Endothelial cell (in vitro differentiated cells): Measurements from ENCODE around the gene RIC8B. TPM values are rescaled to one million over a fixed set of nuclear protein-coding genes. Genes with fewer than 3 reads are reported as not detected.

Source experiments
- DNase-seq: peaks from one replicate; pipeline ENCODE4 v3.0.0; 2021; ENCODE audit warnings: low spot score
- H3K27ac Mint-ChIP-seq: one replicate; pipeline ENCODE4 v1.8.0; 2021; ENCODE audit warnings: mixed read lengths, inconsistent platforms; ENCODE audit not compliant: unreplicated experiment
- H3K27me3 Mint-ChIP-seq: one replicate; pipeline ENCODE4 v1.8.0; 2021; ENCODE audit warnings: mild to moderate bottlenecking, moderate library complexity, mixed read lengths, inconsistent platforms; ENCODE audit not compliant: unreplicated experiment
- H3K36me3 Mint-ChIP-seq: one replicate; pipeline ENCODE4 v1.8.0; 2021; ENCODE audit warnings: mild to moderate bottlenecking, low read depth, mixed read lengths, inconsistent platforms; ENCODE audit not compliant: unreplicated experiment
- H3K4me1 Mint-ChIP-seq: one replicate; pipeline ENCODE4 v1.8.0; 2021; ENCODE audit warnings: mild to moderate bottlenecking, mixed read lengths, inconsistent platforms; ENCODE audit not compliant: unreplicated experiment
- H3K4me3 Mint-ChIP-seq: one replicate; pipeline ENCODE4 v1.8.0; 2021; ENCODE audit warnings: mild to moderate bottlenecking, mixed read lengths, inconsistent platforms; ENCODE audit not compliant: unreplicated experiment
- H3K9me3 Mint-ChIP-seq: one replicate; pipeline ENCODE4 v1.8.0; 2021; ENCODE audit warnings: mixed read lengths, inconsistent platforms; ENCODE audit not compliant: unreplicated experiment
- total RNA-seq: library from RNA; stranded (reverse); fragmentation: NEBNext Ultra II Directional; extraction: Animal tissue kit (Norgen Biotek cat#: 25700); gene quantifications from one replicate; pipeline ENCODE4 v1.2.1, GENCODE V29; 2021; ENCODE audit not compliant: unreplicated experiment
- TF ChIP-seq, protein P1 (sequence below): fragments of 200-600 bp; sonication (generic); IDR thresholded peaks from one replicate; pipeline ENCODE4 v1.5.0; 2021; ENCODE audit warnings: antibody characterized with exemption; ENCODE audit not compliant: unreplicated experiment

Gene RIC8B
- total RNA-seq, 1 donor from 2014 or later = 14.0 TPM

DNA sequence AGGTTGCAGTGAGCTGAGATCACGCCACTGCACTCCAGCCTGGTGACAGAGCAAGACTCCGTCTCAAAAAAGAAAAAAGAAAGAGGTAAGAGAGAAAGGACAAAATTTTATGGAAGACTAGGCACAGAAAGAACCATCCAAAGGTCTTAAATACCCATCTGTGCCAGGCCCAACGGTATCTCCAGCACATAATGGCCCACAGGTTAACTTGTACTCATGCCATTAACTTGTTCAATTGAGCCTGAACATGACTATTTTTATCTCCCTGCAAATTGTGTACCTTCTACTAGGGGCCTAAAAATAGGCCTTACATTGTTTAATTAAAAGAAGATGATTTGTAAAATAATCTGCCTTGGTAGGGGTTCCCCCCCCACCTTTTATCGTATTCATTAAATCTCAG is 80.2 kb downstream of the RIC8B start:
- Mint-ChIP-seq H3K4me1 (peaks cover 2% of the 10 kb centered on the region), H3K27ac (no peak overlapping the region), H3K9me3 (no peaks in the 10 kb centered on the region), H3K4me3 (no peak overlapping the region), H3K36me3 (peaks cover 7% of the 10 kb centered on the region), H3K27me3 (no peaks in the 10 kb centered on the region)
- TF ChIP-seq, protein P1, sequence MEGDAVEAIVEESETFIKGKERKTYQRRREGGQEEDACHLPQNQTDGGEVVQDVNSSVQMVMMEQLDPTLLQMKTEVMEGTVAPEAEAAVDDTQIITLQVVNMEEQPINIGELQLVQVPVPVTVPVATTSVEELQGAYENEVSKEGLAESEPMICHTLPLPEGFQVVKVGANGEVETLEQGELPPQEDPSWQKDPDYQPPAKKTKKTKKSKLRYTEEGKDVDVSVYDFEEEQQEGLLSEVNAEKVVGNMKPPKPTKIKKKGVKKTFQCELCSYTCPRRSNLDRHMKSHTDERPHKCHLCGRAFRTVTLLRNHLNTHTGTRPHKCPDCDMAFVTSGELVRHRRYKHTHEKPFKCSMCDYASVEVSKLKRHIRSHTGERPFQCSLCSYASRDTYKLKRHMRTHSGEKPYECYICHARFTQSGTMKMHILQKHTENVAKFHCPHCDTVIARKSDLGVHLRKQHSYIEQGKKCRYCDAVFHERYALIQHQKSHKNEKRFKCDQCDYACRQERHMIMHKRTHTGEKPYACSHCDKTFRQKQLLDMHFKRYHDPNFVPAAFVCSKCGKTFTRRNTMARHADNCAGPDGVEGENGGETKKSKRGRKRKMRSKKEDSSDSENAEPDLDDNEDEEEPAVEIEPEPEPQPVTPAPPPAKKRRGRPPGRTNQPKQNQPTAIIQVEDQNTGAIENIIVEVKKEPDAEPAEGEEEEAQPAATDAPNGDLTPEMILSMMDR = no peak
- DNase-seq = no peak

DNA sequence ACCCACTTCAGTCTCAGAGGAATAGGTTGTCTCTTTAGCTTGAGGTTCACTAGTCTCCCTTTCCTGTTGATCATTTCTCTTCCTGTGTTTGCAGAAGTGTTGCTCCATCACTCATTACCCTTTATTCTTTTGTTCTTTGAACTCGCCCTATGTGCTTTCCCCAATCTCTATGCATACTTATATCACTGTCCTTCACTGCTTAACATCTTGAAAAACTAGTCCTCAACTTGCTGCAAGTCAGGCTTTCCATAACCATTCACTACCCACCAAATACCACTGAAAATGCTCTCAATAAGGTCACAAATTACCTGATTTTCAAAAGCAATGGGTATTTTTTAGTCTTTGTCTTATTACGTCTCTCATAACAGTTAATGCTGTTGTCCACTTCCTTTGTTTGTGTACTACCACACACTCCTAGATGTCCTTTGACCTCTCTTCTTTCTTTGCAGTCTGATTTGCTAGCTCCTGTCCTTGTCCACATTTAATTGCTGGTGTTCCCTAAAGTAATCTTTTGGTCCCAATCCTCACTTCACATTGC is 80.8 kb downstream of the RIC8B start:
- Mint-ChIP-seq H3K4me3 (no peak overlapping the region), H3K27ac (no peak overlapping the region), H3K4me1 (peaks cover 2% of the 10 kb centered on the region), H3K36me3 (peaks cover 4% of the 10 kb centered on the region), H3K9me3 (no peaks in the 10 kb centered on the region), H3K27me3 (no peaks in the 10 kb centered on the region)
- DNase-seq = no peak
- TF ChIP-seq, protein P1 = no peak

DNA sequence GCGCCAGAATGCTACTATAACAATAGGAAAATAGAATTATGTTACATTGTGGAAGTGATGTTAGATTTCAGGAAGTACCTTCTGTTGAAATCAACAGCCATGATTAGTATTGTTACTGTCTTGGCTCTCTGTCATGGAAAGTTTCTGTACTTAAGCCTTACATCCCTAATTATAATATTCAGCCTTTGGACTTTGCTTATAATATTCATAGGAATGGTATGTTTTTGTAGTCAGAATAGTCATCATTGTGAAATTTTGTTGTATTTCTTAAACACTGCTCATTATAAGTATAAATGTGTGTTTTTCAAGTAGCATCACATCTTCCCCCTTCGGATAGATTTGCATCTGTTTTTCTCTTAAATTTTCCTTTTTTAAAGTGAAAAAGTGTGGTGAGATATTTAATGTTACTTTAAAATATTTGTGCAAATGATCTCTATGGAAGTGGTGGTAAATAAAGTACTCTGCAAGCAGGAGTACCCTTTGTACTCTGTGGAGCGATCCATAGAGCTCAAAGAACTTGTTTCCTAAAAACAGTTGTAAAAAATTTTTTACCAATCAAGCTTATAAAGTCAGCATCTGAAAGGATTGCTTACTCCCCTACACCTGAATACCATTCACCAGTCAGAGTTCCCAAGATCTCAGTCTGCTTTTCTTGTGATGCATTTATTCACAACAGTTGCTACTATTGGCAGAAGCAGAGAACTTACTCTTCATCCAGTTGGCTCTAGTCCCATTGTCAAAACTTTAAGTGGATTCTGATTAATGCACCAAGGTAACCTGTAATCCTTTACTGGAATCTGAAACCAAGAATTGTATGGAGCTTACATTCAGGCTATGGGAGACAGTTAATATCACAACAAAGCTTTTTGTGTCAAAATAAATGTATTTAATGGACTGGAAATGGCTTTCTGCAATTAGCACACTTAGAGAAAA is 87.8 kb downstream of the RIC8B start:
- TF ChIP-seq, protein P1 = no peak
- no peaks in the 10 kb centered on the region for H3K27me3 Mint-ChIP-seq
- H3K27ac Mint-ChIP-seq = no peak overlapping the region
- no peaks in the 10 kb centered on the region for H3K9me3 Mint-ChIP-seq
- peaks cover 4% of the 10 kb centered on the region for H3K36me3 Mint-ChIP-seq
- H3K4me1 Mint-ChIP-seq = no peaks in the 10 kb centered on the region
- H3K4me3 Mint-ChIP-seq = no peak overlapping the region
- DNase-seq = no peak

DNA sequence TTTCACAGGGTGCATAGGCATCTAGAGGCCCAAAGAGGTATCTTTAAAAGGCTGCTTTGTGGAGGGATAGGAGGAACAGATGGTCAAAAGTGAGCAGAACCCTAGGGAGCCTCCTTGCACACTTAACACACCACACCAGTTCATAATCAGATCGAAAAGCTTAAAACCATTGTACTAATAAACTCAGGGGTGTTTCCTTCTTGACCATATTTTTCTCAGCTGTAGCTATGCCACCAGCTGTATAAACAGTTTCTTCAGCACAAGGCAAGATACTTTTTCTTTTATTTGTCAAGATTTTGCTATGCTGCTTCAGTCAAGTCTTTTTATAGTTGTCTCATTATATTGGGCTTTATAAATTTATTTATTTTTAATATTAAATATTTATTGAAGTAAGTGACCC is 88.7 kb downstream of the RIC8B start:
- TF ChIP-seq, protein P1 = no peak
- Mint-ChIP-seq H3K36me3 (peaks cover 4% of the 10 kb centered on the region), H3K9me3 (no peaks in the 10 kb centered on the region), H3K4me1 (peaks cover under 1% of the 10 kb centered on the region), H3K27me3 (no peaks in the 10 kb centered on the region), H3K27ac (no peak overlapping the region), H3K4me3 (no peak overlapping the region)
- no peak for DNase-seq

DNA sequence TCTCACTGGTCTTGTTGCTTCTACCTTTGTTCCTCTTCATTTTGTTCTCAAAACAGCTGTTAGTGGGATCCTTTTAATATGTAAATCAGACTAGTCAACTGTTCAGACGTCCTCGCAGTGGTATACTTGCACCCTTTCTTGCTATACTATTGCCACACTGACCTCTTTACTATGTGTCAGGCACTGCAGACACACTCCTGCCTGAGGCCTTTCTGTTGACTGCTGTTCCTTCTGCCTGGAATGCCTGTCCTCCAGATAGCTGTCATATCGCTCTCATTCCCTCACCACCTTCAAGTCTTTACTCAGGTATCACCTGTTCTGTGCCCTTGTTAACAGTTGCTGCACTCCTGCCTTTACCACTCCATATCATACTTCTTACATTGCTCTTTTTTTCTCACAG is 91.2 kb downstream of the RIC8B start:
- H3K36me3 Mint-ChIP-seq = peaks cover 4% of the 10 kb centered on the region
- TF ChIP-seq, protein P1 = no peak
- H3K4me1 Mint-ChIP-seq = peaks cover 3% of the 10 kb centered on the region
- no peak overlapping the region for H3K27ac Mint-ChIP-seq
- H3K4me3 Mint-ChIP-seq = no peak overlapping the region
- H3K27me3 Mint-ChIP-seq = no peaks in the 10 kb centered on the region
- DNase-seq = no peak
- H3K9me3 Mint-ChIP-seq = no peaks in the 10 kb centered on the region
